BE2C (cell line): ENCODE data around the gene CAMK1.

ENCODE experiments used
- DNase-seq: peaks from one replicate; pipeline ENCODE4 v3.0.0-alpha.2; 2020
- H3K27me3 ChIP-seq: fragments of 250-450 bp; sonication (Bioruptor Pico); 2 replicates; pipeline ENCODE4 v1.5.1; 2020; ENCODE audit warnings: mild to moderate bottlenecking
- H3K36me3 ChIP-seq: fragments of 250-450 bp; sonication (Bioruptor Pico); 2 replicates; pipeline ENCODE4 v1.5.1; 2020; ENCODE audit warnings: mild to moderate bottlenecking
- H3K4me1 ChIP-seq: fragments of 250-450 bp; sonication (Bioruptor Pico); 2 replicates; pipeline ENCODE4 v1.5.1; 2020
- H3K4me3 ChIP-seq: 2 replicates; pipeline ENCODE4 v1.5.1; 2011; ENCODE audit warnings: low read depth, low read length
- H3K9me3 ChIP-seq: fragments of 250-450 bp; sonication (Bioruptor Pico); 2 replicates; pipeline ENCODE4 v1.5.1; 2020
- TF ChIP-seq, protein P1 (sequence below): IDR thresholded peaks from 2 replicates; pipeline ENCODE4 v1.5.1; 2012; ENCODE audit warnings: mild to moderate bottlenecking, low read depth, low read length

CAMK1 gene

DNA sequence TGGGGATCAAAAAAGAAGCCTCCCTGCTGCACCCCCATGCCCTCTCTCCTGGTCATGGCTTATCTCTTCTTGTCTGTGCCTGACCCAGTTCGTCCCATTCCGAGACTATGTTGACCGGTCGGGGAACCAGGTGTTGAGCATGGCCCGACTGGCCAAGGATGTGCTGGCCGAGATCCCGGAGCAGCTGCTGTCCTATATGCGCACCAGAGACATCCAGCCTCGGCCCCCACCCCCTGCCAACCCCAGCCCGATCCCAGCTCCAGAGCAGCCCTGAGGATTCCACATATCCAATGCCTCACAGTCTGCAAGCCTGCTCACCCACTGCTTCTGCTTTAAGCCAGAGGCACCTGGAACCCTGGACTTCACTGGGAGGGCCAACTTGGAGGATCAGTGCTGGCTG is 40.3 kb downstream of the CAMK1 start:
- TF ChIP-seq, protein P1, sequence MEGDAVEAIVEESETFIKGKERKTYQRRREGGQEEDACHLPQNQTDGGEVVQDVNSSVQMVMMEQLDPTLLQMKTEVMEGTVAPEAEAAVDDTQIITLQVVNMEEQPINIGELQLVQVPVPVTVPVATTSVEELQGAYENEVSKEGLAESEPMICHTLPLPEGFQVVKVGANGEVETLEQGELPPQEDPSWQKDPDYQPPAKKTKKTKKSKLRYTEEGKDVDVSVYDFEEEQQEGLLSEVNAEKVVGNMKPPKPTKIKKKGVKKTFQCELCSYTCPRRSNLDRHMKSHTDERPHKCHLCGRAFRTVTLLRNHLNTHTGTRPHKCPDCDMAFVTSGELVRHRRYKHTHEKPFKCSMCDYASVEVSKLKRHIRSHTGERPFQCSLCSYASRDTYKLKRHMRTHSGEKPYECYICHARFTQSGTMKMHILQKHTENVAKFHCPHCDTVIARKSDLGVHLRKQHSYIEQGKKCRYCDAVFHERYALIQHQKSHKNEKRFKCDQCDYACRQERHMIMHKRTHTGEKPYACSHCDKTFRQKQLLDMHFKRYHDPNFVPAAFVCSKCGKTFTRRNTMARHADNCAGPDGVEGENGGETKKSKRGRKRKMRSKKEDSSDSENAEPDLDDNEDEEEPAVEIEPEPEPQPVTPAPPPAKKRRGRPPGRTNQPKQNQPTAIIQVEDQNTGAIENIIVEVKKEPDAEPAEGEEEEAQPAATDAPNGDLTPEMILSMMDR: no peak
- Histone ChIP-seq H3K9me3 (no peaks in the 10 kb centered on the region), H3K4me1 (no peaks in the 10 kb centered on the region), H3K36me3 (no peaks in the 10 kb centered on the region), H3K4me3 (no peak overlapping the region), H3K27me3 (no peaks in the 10 kb centered on the region)
- no peak for DNase-seq

DNA sequence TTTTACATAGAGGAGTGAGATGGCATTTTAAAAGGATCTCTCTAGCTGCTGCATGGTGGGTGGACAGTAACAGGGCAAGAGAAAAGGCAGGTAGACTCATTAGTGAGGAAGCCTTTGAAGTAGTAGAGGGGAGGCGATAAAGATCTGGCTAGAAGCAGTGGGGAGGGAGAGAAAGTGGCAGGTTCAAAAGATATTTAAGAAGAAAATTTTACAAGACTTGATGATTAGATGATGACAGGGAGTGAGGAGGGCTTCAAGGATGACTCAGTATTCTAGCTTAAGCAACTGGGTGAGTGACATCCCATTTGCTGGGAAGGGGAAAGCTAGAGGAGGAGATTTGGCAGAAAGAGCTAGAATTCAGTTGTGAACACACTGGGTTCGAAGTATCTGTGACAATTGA is 42.0 kb downstream of the CAMK1 start:
- H3K4me3 ChIP-seq: no peak overlapping the region
- no peaks in the 10 kb centered on the region for H3K36me3 ChIP-seq
- H3K27me3 ChIP-seq: no peaks in the 10 kb centered on the region
- no peaks in the 10 kb centered on the region for H3K4me1 ChIP-seq
- no peaks in the 10 kb centered on the region for H3K9me3 ChIP-seq
- TF ChIP-seq, protein P1: no peak
- DNase-seq: no peak

DNA sequence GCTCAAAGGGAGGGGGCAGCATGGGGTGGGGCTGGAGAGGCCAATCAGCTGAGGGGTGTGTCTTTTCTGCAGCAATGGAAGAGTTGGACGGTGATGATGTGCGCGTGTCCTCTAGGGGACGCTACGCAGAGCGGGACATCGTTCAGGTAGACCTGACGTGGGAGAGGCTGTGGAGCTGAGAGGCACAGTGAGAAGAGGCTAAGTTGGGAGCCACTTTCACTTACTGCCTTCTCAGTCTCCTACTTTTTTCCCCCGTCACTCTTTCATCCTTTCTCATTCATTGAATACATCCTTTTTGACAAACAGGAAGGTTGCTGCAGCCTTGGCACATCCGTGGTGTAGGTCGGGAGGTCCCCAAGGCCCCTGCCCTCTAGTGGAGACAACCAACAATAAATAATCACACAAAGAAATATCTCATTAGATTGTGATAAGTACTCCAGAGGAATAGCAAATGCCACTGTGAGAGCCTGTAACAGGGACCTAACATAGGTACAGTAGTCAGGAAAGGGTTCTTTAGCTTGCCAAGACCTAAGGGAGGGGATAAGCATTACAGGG is 42.6 kb downstream of the CAMK1 start:
- no peaks in the 10 kb centered on the region for H3K9me3 ChIP-seq
- no peaks in the 10 kb centered on the region for H3K4me1 ChIP-seq
- H3K27me3 ChIP-seq: no peaks in the 10 kb centered on the region
- H3K4me3 ChIP-seq: peak overlapping the region; percentile 19; the same call in 1 of the 2 replicates
- H3K36me3 ChIP-seq: no peaks in the 10 kb centered on the region
- TF ChIP-seq, protein P1: peak; percentile 67
- peak; percentile 36 for DNase-seq

- Histone ChIP-seq H3K4me1 (no peaks in the 10 kb centered on the region), H3K27me3 (no peaks in the 10 kb centered on the region), H3K9me3 (no peaks in the 10 kb centered on the region), H3K4me3 (no peak overlapping the region), H3K36me3 (no peaks in the 10 kb centered on the region)
- DNase-seq: no peak
- TF ChIP-seq, protein P1: no peak
Observed at GRCh38 chr3:9725775-9726515, 43.8 kb downstream of the CAMK1 start.

- DNase-seq: no peak
- TF ChIP-seq, protein P1: no peak
- Histone ChIP-seq H3K27me3 (no peaks in the 10 kb centered on the region), H3K4me1 (no peaks in the 10 kb centered on the region), H3K4me3 (no peak overlapping the region), H3K36me3 (no peaks in the 10 kb centered on the region), H3K9me3 (no peaks in the 10 kb centered on the region)
Observed at GRCh38 chr3:9721700-9722060, 48.1 kb downstream of the CAMK1 start.

- H3K27me3 ChIP-seq: no peaks in the 10 kb centered on the region
- H3K36me3 ChIP-seq: no peaks in the 10 kb centered on the region
- no peak overlapping the region for H3K4me3 ChIP-seq
- peak; percentile 17 for DNase-seq
- TF ChIP-seq, protein P1: no peak
- H3K4me1 ChIP-seq: no peaks in the 10 kb centered on the region; the same call in 1 of the 2 replicates
- H3K9me3 ChIP-seq: no peaks in the 10 kb centered on the region
Observed at GRCh38 chr3:9721015-9721699, 48.6 kb downstream of the CAMK1 start.
